Measurements from ENCODE around the gene FSHR.

FSHR gene

DNA sequence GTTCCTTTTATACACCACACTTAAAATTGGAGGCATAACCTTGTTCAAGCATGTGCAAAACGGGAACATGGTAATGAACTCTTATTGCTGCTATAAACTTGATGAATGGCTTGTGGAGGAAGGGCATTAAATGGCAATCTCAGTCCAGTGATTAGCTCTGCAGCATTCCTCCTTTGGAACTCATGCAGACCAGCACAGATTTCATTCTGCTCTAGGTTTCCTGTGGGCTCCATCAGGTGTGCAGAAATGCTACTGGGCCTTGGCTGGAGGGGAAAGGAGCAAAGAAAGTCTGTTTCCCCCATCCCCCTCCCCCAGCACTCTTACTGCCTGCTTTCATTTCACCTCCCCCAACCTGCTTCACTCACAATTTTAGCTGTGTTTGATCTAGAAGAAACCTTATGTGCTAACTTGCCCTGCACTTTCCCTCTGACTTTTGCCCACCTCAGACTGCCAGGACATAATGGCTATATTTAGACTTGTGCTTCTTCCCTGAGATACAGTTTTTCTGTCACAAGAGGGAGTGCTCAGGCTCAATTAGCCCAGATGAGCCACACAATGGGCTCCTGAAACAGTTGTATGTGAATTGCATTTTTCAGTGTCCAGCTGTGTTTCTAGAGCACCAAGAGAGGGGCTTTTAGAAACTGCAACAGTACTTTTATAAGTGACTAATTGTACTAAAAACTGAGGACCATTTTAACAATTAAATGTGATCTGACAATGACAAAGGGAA, 109.8 kb downstream of the FSHR start:
- TF ChIP-seq, protein P1, sequence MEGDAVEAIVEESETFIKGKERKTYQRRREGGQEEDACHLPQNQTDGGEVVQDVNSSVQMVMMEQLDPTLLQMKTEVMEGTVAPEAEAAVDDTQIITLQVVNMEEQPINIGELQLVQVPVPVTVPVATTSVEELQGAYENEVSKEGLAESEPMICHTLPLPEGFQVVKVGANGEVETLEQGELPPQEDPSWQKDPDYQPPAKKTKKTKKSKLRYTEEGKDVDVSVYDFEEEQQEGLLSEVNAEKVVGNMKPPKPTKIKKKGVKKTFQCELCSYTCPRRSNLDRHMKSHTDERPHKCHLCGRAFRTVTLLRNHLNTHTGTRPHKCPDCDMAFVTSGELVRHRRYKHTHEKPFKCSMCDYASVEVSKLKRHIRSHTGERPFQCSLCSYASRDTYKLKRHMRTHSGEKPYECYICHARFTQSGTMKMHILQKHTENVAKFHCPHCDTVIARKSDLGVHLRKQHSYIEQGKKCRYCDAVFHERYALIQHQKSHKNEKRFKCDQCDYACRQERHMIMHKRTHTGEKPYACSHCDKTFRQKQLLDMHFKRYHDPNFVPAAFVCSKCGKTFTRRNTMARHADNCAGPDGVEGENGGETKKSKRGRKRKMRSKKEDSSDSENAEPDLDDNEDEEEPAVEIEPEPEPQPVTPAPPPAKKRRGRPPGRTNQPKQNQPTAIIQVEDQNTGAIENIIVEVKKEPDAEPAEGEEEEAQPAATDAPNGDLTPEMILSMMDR (IDR thresholded peaks at IDR 0.05) = no peak
- no peaks in the 10 kb centered on the region for H3K27me3 ChIP-seq
- H3K27ac ChIP-seq = no peak overlapping the region
- no peaks in the 10 kb centered on the region for H3K36me3 ChIP-seq
- H3K4me3 ChIP-seq = no peak overlapping the region
- H3K9me3 ChIP-seq = no peaks in the 10 kb centered on the region
- intact Hi-C loops (cut with DNase I; ENCODE audit: low total_unique reads) = no loop called here
- no peak for DNase-seq
- H3K4me1 ChIP-seq = no peaks in the 10 kb centered on the region

DNA sequence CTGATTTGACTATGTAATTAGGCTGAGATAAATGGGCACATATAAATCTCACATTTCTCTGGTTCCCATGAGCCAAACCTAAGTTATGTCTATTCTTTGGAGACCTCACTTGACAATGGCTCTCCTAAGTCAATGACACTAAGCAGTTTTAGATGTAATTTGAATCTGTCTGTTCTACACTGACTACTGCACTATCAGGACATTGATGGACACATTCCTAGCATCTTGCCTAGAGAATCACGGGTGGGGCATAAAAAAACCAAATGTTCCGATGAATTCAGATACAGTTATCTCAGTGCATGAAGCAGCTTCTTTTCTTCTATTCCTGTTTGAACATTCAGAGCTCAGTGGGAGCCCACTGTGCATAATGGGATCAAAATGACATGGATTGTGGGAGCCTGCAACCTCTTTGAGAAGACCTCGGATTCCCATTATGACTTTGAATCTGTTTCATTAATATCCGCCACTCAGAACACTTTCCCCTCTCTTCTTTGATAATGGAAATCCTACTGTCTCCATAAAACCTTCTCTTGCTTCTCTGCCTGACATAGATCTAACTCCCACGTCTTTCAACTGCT, 110.8 kb downstream of the FSHR start:
- TF ChIP-seq, protein P1 (IDR thresholded peaks at IDR 0.05) = no peak
- intact Hi-C loops (cut with DNase I; ENCODE audit: low total_unique reads) = no loop called here
- Histone ChIP-seq H3K9me3 (no peaks in the 10 kb centered on the region), H3K4me3 (no peak overlapping the region), H3K27me3 (no peaks in the 10 kb centered on the region), H3K36me3 (no peaks in the 10 kb centered on the region), H3K4me1 (no peaks in the 10 kb centered on the region), H3K27ac (no peak overlapping the region)
- no peak for DNase-seq

GRCh38 chr2:49042488-49042887, 111.8 kb downstream of the FSHR start:
- no peak overlapping the region for H3K27ac ChIP-seq
- no peak overlapping the region for H3K4me3 ChIP-seq
- no peaks in the 10 kb centered on the region for H3K4me1 ChIP-seq
- no peaks in the 10 kb centered on the region for H3K27me3 ChIP-seq
- intact Hi-C loops (cut with DNase I; ENCODE audit: low total_unique reads) = no loop called here
- no peaks in the 10 kb centered on the region for H3K36me3 ChIP-seq
- TF ChIP-seq, protein P1 (IDR thresholded peaks at IDR 0.05) = no peak
- H3K9me3 ChIP-seq = no peaks in the 10 kb centered on the region
- no peak for DNase-seq

GRCh38 chr2:49041061-49041460, 113.3 kb downstream of the FSHR start:
- no peak overlapping the region for H3K4me3 ChIP-seq
- H3K4me1 ChIP-seq = no peaks in the 10 kb centered on the region
- H3K9me3 ChIP-seq = no peaks in the 10 kb centered on the region
- TF ChIP-seq, protein P1 (IDR thresholded peaks at IDR 0.05) = no peak
- H3K36me3 ChIP-seq = no peaks in the 10 kb centered on the region
- DNase-seq = no peak
- H3K27me3 ChIP-seq = no peaks in the 10 kb centered on the region
- intact Hi-C loops (cut with DNase I; ENCODE audit: low total_unique reads) = no loop called here
- H3K27ac ChIP-seq = no peak overlapping the region

GRCh38 chr2:49037197-49037596, 117.1 kb downstream of the FSHR start:
- Histone ChIP-seq H3K27me3 (no peaks in the 10 kb centered on the region), H3K27ac (no peak overlapping the region), H3K4me1 (no peaks in the 10 kb centered on the region), H3K36me3 (no peaks in the 10 kb centered on the region), H3K4me3 (no peak overlapping the region), H3K9me3 (no peaks in the 10 kb centered on the region)
- DNase-seq = no peak
- intact Hi-C loops (cut with DNase I; ENCODE audit: low total_unique reads) = no loop called here
- TF ChIP-seq, protein P1 (IDR thresholded peaks at IDR 0.05) = no peak
